Measurements from ENCODE around the gene EFR3B. TPM values are rescaled to one million over a fixed set of nuclear protein-coding genes. Genes with fewer than 3 reads are reported as not detected.

Gene EFR3B
- total RNA-seq, 1 donor from 2014 or later = 11.3 TPM

- H3K27ac Mint-ChIP-seq (ENCODE audit: unreplicated experiment) = no peak overlapping the region
- peaks cover 4% of the 10 kb centered on the region for H3K36me3 Mint-ChIP-seq (ENCODE audit: low read depth, unreplicated experiment)
- no peak overlapping the region for H3K4me3 Mint-ChIP-seq (ENCODE audit: unreplicated experiment)
- TF ChIP-seq CTCF (IDR thresholded peaks at IDR 0.05; ENCODE audit: unreplicated experiment) = no peak
- peaks cover 4% of the 10 kb centered on the region for H3K27me3 Mint-ChIP-seq (ENCODE audit: unreplicated experiment)
- no peaks in the 10 kb centered on the region for H3K4me1 Mint-ChIP-seq (ENCODE audit: unreplicated experiment)
- no peak for DNase-seq (ENCODE audit: low spot score)
- no peaks in the 10 kb centered on the region for H3K9me3 Mint-ChIP-seq (ENCODE audit: unreplicated experiment)
Measured at GRCh38 chr2:25062511-25062917, 20.6 kb downstream of the EFR3B start.

GRCh38 chr2:25063876-25064660 is 22.2 kb downstream of the EFR3B start:
- H3K4me1 Mint-ChIP-seq (ENCODE audit: unreplicated experiment) = no peaks in the 10 kb centered on the region
- H3K4me3 Mint-ChIP-seq (ENCODE audit: unreplicated experiment) = no peak overlapping the region
- no peak for DNase-seq (ENCODE audit: low spot score)
- TF ChIP-seq CTCF (IDR thresholded peaks at IDR 0.05; ENCODE audit: unreplicated experiment) = no peak
- H3K36me3 Mint-ChIP-seq (ENCODE audit: low read depth, unreplicated experiment) = peaks cover 4% of the 10 kb centered on the region
- H3K27me3 Mint-ChIP-seq (ENCODE audit: unreplicated experiment) = peaks cover 2% of the 10 kb centered on the region
- no peak overlapping the region for H3K27ac Mint-ChIP-seq (ENCODE audit: unreplicated experiment)
- H3K9me3 Mint-ChIP-seq (ENCODE audit: unreplicated experiment) = no peaks in the 10 kb centered on the region

GRCh38 chr2:25065768-25066167 is 23.9 kb downstream of the EFR3B start:
- no peak for TF ChIP-seq CTCF (IDR thresholded peaks at IDR 0.05; ENCODE audit: unreplicated experiment)
- Mint-ChIP-seq H3K9me3 (ENCODE audit: unreplicated experiment) (no peaks in the 10 kb centered on the region), H3K4me3 (ENCODE audit: unreplicated experiment) (no peak overlapping the region), H3K4me1 (ENCODE audit: unreplicated experiment) (no peaks in the 10 kb centered on the region), H3K27ac (ENCODE audit: unreplicated experiment) (no peak overlapping the region), H3K36me3 (ENCODE audit: low read depth, unreplicated experiment) (peaks cover 4% of the 10 kb centered on the region), H3K27me3 (ENCODE audit: unreplicated experiment) (peaks cover 2% of the 10 kb centered on the region)
- no peak for DNase-seq (ENCODE audit: low spot score)

- Mint-ChIP-seq H3K27me3 (ENCODE audit: unreplicated experiment) (peaks cover 2% of the 10 kb centered on the region), H3K27ac (ENCODE audit: unreplicated experiment) (no peak overlapping the region), H3K4me3 (ENCODE audit: unreplicated experiment) (no peak overlapping the region), H3K9me3 (ENCODE audit: unreplicated experiment) (no peaks in the 10 kb centered on the region), H3K36me3 (ENCODE audit: low read depth, unreplicated experiment) (peaks cover 4% of the 10 kb centered on the region), H3K4me1 (ENCODE audit: unreplicated experiment) (no peaks in the 10 kb centered on the region)
- no peak for DNase-seq (ENCODE audit: low spot score)
- no peak for TF ChIP-seq CTCF (IDR thresholded peaks at IDR 0.05; ENCODE audit: unreplicated experiment)
Measured at GRCh38 chr2:25066455-25066854, 24.6 kb downstream of the EFR3B start.

GRCh38 chr2:25068217-25068616 is 26.3 kb downstream of the EFR3B start:
- Mint-ChIP-seq H3K27me3 (ENCODE audit: unreplicated experiment) (peaks cover 2% of the 10 kb centered on the region), H3K4me3 (ENCODE audit: unreplicated experiment) (no peak overlapping the region), H3K4me1 (ENCODE audit: unreplicated experiment) (no peaks in the 10 kb centered on the region), H3K36me3 (ENCODE audit: low read depth, unreplicated experiment) (peaks cover 4% of the 10 kb centered on the region), H3K9me3 (ENCODE audit: unreplicated experiment) (no peaks in the 10 kb centered on the region), H3K27ac (ENCODE audit: unreplicated experiment) (no peak overlapping the region)
- DNase-seq (ENCODE audit: low spot score) = no peak
- no peak for TF ChIP-seq CTCF (IDR thresholded peaks at IDR 0.05; ENCODE audit: unreplicated experiment)

All from endothelial cell (in vitro differentiated cells).